Mucosa of descending colon (tissue), 3 donors: ENCODE data around the gene CHRNA9. TPM values are rescaled to one million over a fixed set of nuclear protein-coding genes. Genes with fewer than 3 reads are reported as not detected.

Source experiments
- ATAC-seq: fragments of 200-7000 bp; cut with Tn5 transposase; one replicate; pipeline ENCODE4 v1.9.1; 2020; ENCODE audit warnings: mild to moderate bottlenecking, moderate library complexity
- DNase-seq, 3 donors: peaks; one replicate each; pipeline ENCODE4 v3.0.0-alpha.2; 2020
- H3K36me3 ChIP-seq: fragments of 200-600 bp; one replicate; pipeline ENCODE4 v1.8.0; 2021; ENCODE audit warnings: low read depth, mild to moderate bottlenecking
- H3K4me1 ChIP-seq: fragments of 200-600 bp; one replicate; pipeline ENCODE4 v1.8.0; 2021; ENCODE audit warnings: low read depth, mild to moderate bottlenecking
- H3K4me3 ChIP-seq: fragments of 200-600 bp; one replicate; pipeline ENCODE4 v1.8.0; 2021; ENCODE audit warnings: mild to moderate bottlenecking
- H3K9me3 ChIP-seq: fragments of 200-600 bp; one replicate; pipeline ENCODE4 v1.8.0; 2021; ENCODE audit warnings: mild to moderate bottlenecking
- CTCF ChIP-seq: fragments of 200-600 bp; IDR thresholded peaks from one replicate; pipeline ENCODE4 v1.8.0; 2022; ENCODE audit warnings: antibody characterized with exemption, mild to moderate bottlenecking
- intact Hi-C, 2 donors: fragments of 100-400 bp; cut with DNase I in 1 of 2; cut with micrococcal nuclease in 1 of 2; formaldehyde crosslinking; loops; one replicate each; pipeline versions ENCODE4 v1.11.0 to v1.11.1; 2022; cut with DNase I, micrococcal nuclease
- total RNA-seq, 3 donors: library from RNA; stranded (reverse); fragmentation: NEBNext Ultra II Directional in 2 of 3; extraction: Animal tissue kit (Norgen Biotek cat#: 25700) in 2 of 3; gene quantifications; one replicate each; pipeline versions ENCODE4 v1.2.1 to v1.2.4, GENCODE V29; 2021 to 2023
- donor health status: DM: no; HTN: no; CAD: no; lungs with moderate emphysema.
- donor health status: DM: no; HTN: no; CAD: no.
- donor health status: DM: no; HTN: yes; CAD: no.

CHRNA9 gene
- total RNA-seq, 3 donors from 2014 or later: not detected

GRCh38 chr4:40300371-40301162 is 34.6 kb upstream of the CHRNA9 start:
- H3K9me3 ChIP-seq: no peaks in the 10 kb centered on the region
- intact Hi-C loops: no loop called here
- no peak for TF ChIP-seq CTCF
- no peaks in the 10 kb centered on the region for H3K4me1 ChIP-seq
- DNase-seq: no peak
- H3K36me3 ChIP-seq: no peaks in the 10 kb centered on the region
- no peak overlapping the region for H3K4me3 ChIP-seq
- ATAC-seq: peak; percentile 18

GRCh38 chr4:40301603-40302002 is 33.5 kb upstream of the CHRNA9 start:
- ATAC-seq: peak; percentile 87

GRCh38 chr4:40303751-40304150 is 31.4 kb upstream of the CHRNA9 start:
- Histone ChIP-seq H3K9me3 (no peaks in the 10 kb centered on the region), H3K4me3 (no peak overlapping the region), H3K4me1 (no peaks in the 10 kb centered on the region), H3K36me3 (no peaks in the 10 kb centered on the region)
- DNase-seq (no peak), ATAC-seq (no peak)
- TF ChIP-seq CTCF: no peak
- intact Hi-C loops: no loop called here

More at GRCh38 chr4:40301603-40302002, 33.5 kb upstream of the CHRNA9 start:
- peak; percentile 39 to 65 (median 42) for DNase-seq
- TF ChIP-seq CTCF: no peak
- Histone ChIP-seq H3K4me1 (no peaks in the 10 kb centered on the region), H3K36me3 (no peaks in the 10 kb centered on the region), H3K4me3 (no peak overlapping the region), H3K9me3 (no peaks in the 10 kb centered on the region)
- intact Hi-C loops: no loop called here

- ATAC-seq (no peak), DNase-seq (no peak)
- no peak overlapping the region for H3K4me3 ChIP-seq
- TF ChIP-seq CTCF: no peak
- intact Hi-C loops: no loop called here
- no peaks in the 10 kb centered on the region for H3K4me1 ChIP-seq
- no peaks in the 10 kb centered on the region for H3K9me3 ChIP-seq
- H3K36me3 ChIP-seq: no peaks in the 10 kb centered on the region
Measured at GRCh38 chr4:40305328-40306170, 29.6 kb upstream of the CHRNA9 start.

- ATAC-seq (no peak), DNase-seq (no peak)
- Histone ChIP-seq H3K4me1 (no peaks in the 10 kb centered on the region), H3K36me3 (no peaks in the 10 kb centered on the region), H3K9me3 (no peaks in the 10 kb centered on the region), H3K4me3 (no peak overlapping the region)
- intact Hi-C loops: no loop called here
- TF ChIP-seq CTCF: no peak
Measured at GRCh38 chr4:40306226-40306625, 28.9 kb upstream of the CHRNA9 start.
